HepG2 (cell line): ENCODE data around the gene C11orf24. TPM values are rescaled to one million over a fixed set of nuclear protein-coding genes. Genes with fewer than 3 reads are reported as not detected.

Experiments used
- ATF3 ChIP-seq: sonication (generic); formaldehyde crosslinking; IDR thresholded peaks from 2 replicates; pipeline ENCODE4 v1.4.0; 2020; ENCODE audit warnings: missing genetic modification reagents
- CREBL2 ChIP-seq: sonication (generic); formaldehyde crosslinking; IDR thresholded peaks from 2 replicates; pipeline ENCODE4 v1.8.1; 2023; ENCODE audit warnings: missing genetic modification reagents, mild to moderate bottlenecking, borderline replicate concordance
- DMTF1 ChIP-seq: sonication (generic); formaldehyde crosslinking; IDR thresholded peaks from 2 replicates; pipeline ENCODE4 v1.4.0; 2020; ENCODE audit warnings: mild to moderate bottlenecking, missing genetic modification reagents
- IKZF1 ChIP-seq: fragments of 450-650 bp; IDR thresholded peaks from 2 replicates; pipeline ENCODE4 v1.7.1; 2016
- IKZF5 ChIP-seq: IDR thresholded peaks from 2 replicates; pipeline ENCODE4 v1.6.1; 2018; ENCODE audit warnings: missing genetic modification reagents, mild to moderate bottlenecking, missing compliant biosample characterization
- KAT8 ChIP-seq: IDR thresholded peaks from 2 replicates; pipeline ENCODE4 v1.6.1; 2016; ENCODE audit warnings: missing genetic modification reagents, missing compliant biosample characterization
- KDM5B ChIP-seq: sonication (generic); formaldehyde crosslinking; IDR thresholded peaks from 2 replicates; pipeline ENCODE4 v1.4.0; 2020; ENCODE audit warnings: missing genetic modification reagents, mild to moderate bottlenecking, borderline replicate concordance
- MAX ChIP-seq: IDR thresholded peaks from 2 replicates; pipeline ENCODE4 v1.6.1; 2012; ENCODE audit warnings: inconsistent platforms
- MEF2D ChIP-seq: sonication (generic); formaldehyde crosslinking; IDR thresholded peaks from 2 replicates; pipeline ENCODE4 v1.5.1; 2020; ENCODE audit warnings: mild to moderate bottlenecking, missing genetic modification reagents
- NFE2L1 ChIP-seq: sonication (generic); formaldehyde crosslinking; IDR thresholded peaks from 2 replicates; pipeline ENCODE4 v1.4.0; 2020; ENCODE audit warnings: missing genetic modification reagents, mild to moderate bottlenecking, borderline replicate concordance
- NONO ChIP-seq, 2 experiments: fragments of 450-650 bp in 1 of 2; sonication (generic) in 1 of 2; formaldehyde crosslinking in 1 of 2; IDR thresholded peaks in 1 of 2; conservative IDR thresholded peaks in 1 of 2; 2 replicates each; pipeline versions ENCODE4 v1.6.1 to v1.8.0; 2017 to 2022; ENCODE audit warnings: mild to moderate bottlenecking in 1 of 2, missing genetic modification reagents in 1 of 2, moderate library complexity in 1 of 2
- PAX8 ChIP-seq: sonication (generic); formaldehyde crosslinking; IDR thresholded peaks from 2 replicates; pipeline ENCODE4 v1.8.0; 2022; ENCODE audit warnings: mild to moderate bottlenecking, missing genetic modification reagents, borderline replicate concordance
- SP140L ChIP-seq: sonication (generic); formaldehyde crosslinking; IDR thresholded peaks from 2 replicates; pipeline ENCODE4 v1.4.0; 2020; ENCODE audit warnings: missing genetic modification reagents, borderline replicate concordance
- SUZ12 ChIP-seq: fragments of 150-350 bp; IDR thresholded peaks from 2 replicates; pipeline ENCODE4 v1.6.1; 2014; ENCODE audit warnings: low read depth, low read length
- TAF15 ChIP-seq: fragments of 200-400 bp; formaldehyde crosslinking; IDR thresholded peaks from one replicate; pipeline ENCODE4 v1.6.1; 2018; ENCODE audit warnings: mild to moderate bottlenecking, low read depth, low read length; ENCODE audit not compliant: poor library complexity, severe bottlenecking
- TMF1 ChIP-seq: sonication (generic); formaldehyde crosslinking; IDR thresholded peaks from 2 replicates; pipeline ENCODE4 v1.8.1; 2022; ENCODE audit warnings: low read depth, missing genetic modification reagents
- ZNF143 ChIP-seq: sonication (generic); formaldehyde crosslinking; IDR thresholded peaks from 2 replicates; pipeline ENCODE4 v1.4.0; 2020; ENCODE audit warnings: missing genetic modification reagents
- ZNF160 ChIP-seq: sonication (generic); formaldehyde crosslinking; IDR thresholded peaks from 2 replicates; pipeline ENCODE4 v1.8.0; 2022; ENCODE audit warnings: mild to moderate bottlenecking, inconsistent platforms, missing genetic modification reagents
- ZNF225 ChIP-seq: sonication (generic); formaldehyde crosslinking; IDR thresholded peaks from 2 replicates; pipeline ENCODE4 v1.4.0; 2020; ENCODE audit warnings: mild to moderate bottlenecking, missing genetic modification reagents
- ZNF256 ChIP-seq: sonication (generic); formaldehyde crosslinking; conservative IDR thresholded peaks from 2 replicates; pipeline ENCODE4 v1.4.0; 2020; ENCODE audit warnings: missing genetic modification reagents
- ZNF800 ChIP-seq: sonication (generic); formaldehyde crosslinking; IDR thresholded peaks from 2 replicates; pipeline ENCODE4 v1.4.0; 2020; ENCODE audit warnings: missing genetic modification reagents
- ZUFSP ChIP-seq: sonication (generic); formaldehyde crosslinking; IDR thresholded peaks from 2 replicates; pipeline ENCODE4 v1.9.0; 2021; ENCODE audit warnings: missing genetic modification reagents, mild to moderate bottlenecking, borderline replicate concordance
- polyA plus RNA-seq, 8 experiments: library from polyadenylated mRNA; depleted of rRNA in 3 of 8; stranded (reverse) in 7 of 8; unstranded in 1 of 8; fragments of >200 nt; fragmentation: Illumina TruSeq in 4 of 8; extraction: Trizol in 4 of 8; gene quantifications; 2 replicates each; pipeline versions ENCODE4 v1.2.1 to v1.2.3, GENCODE V29; 2011 to 2016; ENCODE audit warnings: low read depth in 4 of 8, missing spikeins in 1 of 8, mixed read lengths in 1 of 8; ENCODE audit not compliant: insufficient read depth in 1 of 8
- total RNA-seq, 5 experiments: library from RNA; depleted of rRNA; stranded (reverse); fragments of >200 nt; fragmentation: Illumina TruSeq; extraction: Trizol; gene quantifications; 2 replicates each; pipeline ENCODE4 v1.2.3, GENCODE V29; 2016; ENCODE audit warnings: low read depth in 1 of 5

C11orf24 gene
- total and polyA plus RNA-seq, 2 of the 13 experiments (the other 11 are each of a cell fraction or from before 2014, with no cell fraction given), result 52.9 to 55.5 TPM

- TF ChIP-seq NFE2L1 (CRISPR knock-in tag) (no peak), KAT8 (CRISPR knock-in tag) (no peak), ZNF160 (no peak), NONO (IDR thresholded peaks at IDR 0.05) (no peak), NONO (CRISPR knock-in tag; conservative IDR thresholded peaks at IDR 0.05) (0 out of 2 replicates have a peak, but pooled peaks have one; percentile 40), KDM5B (CRISPR knock-in tag) (no peak), ZNF225 (CRISPR knock-in tag) (no peak), TMF1 (CRISPR knock-in tag) (no peak), ATF3 (CRISPR knock-in tag) (no peak), DMTF1 (CRISPR knock-in tag) (no peak), IKZF5 (CRISPR knock-in tag) (no peak), MEF2D (CRISPR knock-in tag) (peak; percentile 2; the same call in 1 of the 2 replicates), TAF15 (no peak), IKZF1 (no peak), MAX (no peak), ZNF143 (CRISPR knock-in tag) (no peak), PAX8 (CRISPR knock-in tag) (no peak), SP140L (CRISPR knock-in tag) (no peak), SUZ12 (no peak), CREBL2 (no peak), ZNF256 (CRISPR knock-in tag) (no peak), ZUFSP (CRISPR knock-in tag) (no peak), ZNF800 (CRISPR knock-in tag) (no peak)
These were observed 571 bp downstream of the C11orf24 start (continued) for GRCh38 chr11:68271023-68271780.
